HUES64 (cell line): ENCODE results near the gene SAMD4A.

Source experiments
- H3K27ac ChIP-seq: 2 replicates; pipeline ENCODE4 v1.7.0; 2013; ENCODE audit warnings: low read depth, low read length, inconsistent platforms
- H3K27me3 ChIP-seq: 2 replicates; pipeline ENCODE4 v1.6.1; 2013; ENCODE audit warnings: mild to moderate bottlenecking, low read length; ENCODE audit not compliant: insufficient read depth
- H3K36me3 ChIP-seq: 2 replicates; pipeline ENCODE4 v1.6.1; 2013; ENCODE audit warnings: mild to moderate bottlenecking, low read length; ENCODE audit not compliant: insufficient read depth
- H3K4me1 ChIP-seq: 2 replicates; pipeline ENCODE4 v1.6.1; 2013; ENCODE audit warnings: mild to moderate bottlenecking, low read length, moderate library complexity; ENCODE audit not compliant: insufficient read depth
- H3K4me3 ChIP-seq: 2 replicates; pipeline ENCODE4 v1.5.1; 2013; ENCODE audit warnings: mild to moderate bottlenecking, low read length, moderate library complexity
- H3K9ac ChIP-seq: 2 replicates; pipeline ENCODE4 v1.6.1; 2013; ENCODE audit warnings: mild to moderate bottlenecking, low read depth, low read length
- H3K9me3 ChIP-seq: 2 replicates; pipeline ENCODE4 v1.6.1; 2013; ENCODE audit warnings: low read depth, low read length; ENCODE audit not compliant: insufficient read depth
- WGBS: fragments of 150-250, 120-280 bp; methylation state at CpG from one replicate; pipeline ENCODE4 v1.1.7; 2013; ENCODE audit warnings: missing lambda C conversion rate; 5-methylcytosine and 5-hydroxymethylcytosine counted together

Gene SAMD4A

GRCh38 chr14:54673193-54674045 lies 106.5 kb downstream of the SAMD4A start:
- H3K36me3 ChIP-seq: no peaks in the 10 kb centered on the region
- H3K27me3 ChIP-seq: no peaks in the 10 kb centered on the region
- H3K9me3 ChIP-seq: no peaks in the 10 kb centered on the region
- no peak overlapping the region for H3K4me3 ChIP-seq
- H3K27ac ChIP-seq: peak overlapping the region; percentile 45; the same call in 1 of the 2 replicates
- peaks cover 70% of the 10 kb centered on the region for H3K4me1 ChIP-seq
- 61% methylated on average over 12 of the region's 13 CpGs for WGBS
- H3K9ac ChIP-seq: no peak overlapping the region

- H3K9ac ChIP-seq: no peak overlapping the region
- 52% methylated on average over 3 of the region's 3 CpGs for WGBS
- no peaks in the 10 kb centered on the region for H3K36me3 ChIP-seq
- peaks cover 72% of the 10 kb centered on the region for H3K4me1 ChIP-seq
- H3K4me3 ChIP-seq: no peak overlapping the region
- peak overlapping the region; percentile 45; the same call in 1 of the 2 replicates for H3K27ac ChIP-seq
- H3K9me3 ChIP-seq: no peaks in the 10 kb centered on the region
- H3K27me3 ChIP-seq: no peaks in the 10 kb centered on the region
Measured at GRCh38 chr14:54674046-54674741, 107.3 kb downstream of the SAMD4A start.

GRCh38 chr14:54675236-54676128 lies 108.6 kb downstream of the SAMD4A start:
- no peaks in the 10 kb centered on the region for H3K36me3 ChIP-seq
- peaks cover 64% of the 10 kb centered on the region for H3K4me1 ChIP-seq
- WGBS: 89% methylated on average over 9 of the region's 11 CpGs

GRCh38 chr14:54676812-54677708 lies 110.1 kb downstream of the SAMD4A start:
- Histone ChIP-seq H3K27ac (peak overlapping the region; percentile 85), H3K4me1 (peaks cover 58% of the 10 kb centered on the region), H3K36me3 (no peaks in the 10 kb centered on the region), H3K9ac (peak overlapping the region; percentile 62), H3K27me3 (no peaks in the 10 kb centered on the region), H3K4me3 (peak overlapping the region; percentile 11; the same call in 1 of the 2 replicates), H3K9me3 (no peaks in the 10 kb centered on the region)
- 48% methylated on average over 11 of the region's 11 CpGs for WGBS

More at GRCh38 chr14:54675236-54676128, 108.6 kb downstream of the SAMD4A start:
- Histone ChIP-seq H3K9ac (no peak overlapping the region), H3K9me3 (no peaks in the 10 kb centered on the region), H3K27me3 (no peaks in the 10 kb centered on the region), H3K4me3 (no peak overlapping the region), H3K27ac (peak overlapping the region; percentile 32; the same call in 1 of the 2 replicates)

- Histone ChIP-seq H3K4me3 (no peak overlapping the region), H3K4me1 (peaks cover 45% of the 10 kb centered on the region), H3K27ac (no peak overlapping the region), H3K9ac (no peak overlapping the region), H3K9me3 (no peaks in the 10 kb centered on the region), H3K27me3 (no peaks in the 10 kb centered on the region), H3K36me3 (no peaks in the 10 kb centered on the region)
- WGBS: 97% methylated on average over 3 of the region's 6 CpGs
Measured at GRCh38 chr14:54680651-54681050, 113.7 kb downstream of the SAMD4A start.

DNA sequence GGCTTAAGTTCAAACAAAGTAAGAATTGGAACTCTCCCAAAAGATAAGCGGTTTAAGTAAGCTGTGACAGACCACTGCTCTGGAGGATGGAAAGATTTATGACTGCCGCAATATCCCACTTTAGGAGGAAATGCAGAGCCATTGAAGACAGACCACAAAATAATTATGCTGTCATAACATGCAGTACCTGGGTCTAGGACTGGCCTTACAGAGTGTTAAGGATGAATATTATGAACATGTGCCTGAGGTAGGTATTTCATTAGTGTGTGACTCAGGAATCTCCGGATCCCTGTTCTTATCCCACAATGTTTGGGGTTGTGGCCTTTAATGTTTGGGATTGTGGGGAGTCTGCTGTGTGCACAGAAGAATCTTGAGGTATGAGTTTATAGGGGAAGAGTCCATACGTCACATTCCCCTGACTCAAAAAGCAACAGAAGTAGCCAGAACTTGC lies 114.9 kb downstream of the SAMD4A start:
- no peak overlapping the region for H3K27ac ChIP-seq
- 97% methylated on average over 4 of the region's 4 CpGs for WGBS

DNA sequence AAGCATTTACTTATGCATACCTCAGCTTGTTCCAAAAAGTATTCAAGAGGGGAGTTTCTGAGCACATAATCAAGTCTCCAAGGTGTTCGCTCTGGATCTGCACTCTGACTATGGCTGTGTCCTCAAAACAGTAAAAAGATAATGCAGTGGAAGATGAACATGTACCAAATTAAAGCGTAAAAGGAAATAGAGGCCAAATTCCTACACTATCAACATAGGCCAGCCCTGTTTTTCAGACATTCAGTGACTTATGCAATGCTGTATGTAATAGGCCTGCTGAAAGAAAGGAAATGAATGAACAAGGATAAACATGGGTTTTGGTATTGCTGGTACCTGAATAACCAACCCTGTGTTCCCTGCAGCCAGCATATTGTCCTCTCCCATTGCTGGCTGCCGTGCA lies 115.7 kb downstream of the SAMD4A start:
- H3K27ac ChIP-seq: no peak overlapping the region
- H3K4me1 ChIP-seq: peaks cover 34% of the 10 kb centered on the region
- H3K27me3 ChIP-seq: no peaks in the 10 kb centered on the region
- H3K9ac ChIP-seq: no peak overlapping the region
- WGBS: 95% methylated on average over 3 of the region's 3 CpGs
- no peak overlapping the region for H3K4me3 ChIP-seq
- H3K36me3 ChIP-seq: no peaks in the 10 kb centered on the region
- H3K9me3 ChIP-seq: no peaks in the 10 kb centered on the region

More for the DNA sequence above, 114.9 kb downstream of the SAMD4A start:
- Histone ChIP-seq H3K4me3 (no peak overlapping the region), H3K36me3 (no peaks in the 10 kb centered on the region), H3K4me1 (peaks cover 41% of the 10 kb centered on the region), H3K9me3 (no peaks in the 10 kb centered on the region), H3K27me3 (no peaks in the 10 kb centered on the region), H3K9ac (no peak overlapping the region)

GRCh38 chr14:54683882-54684794 lies 117.2 kb downstream of the SAMD4A start:
- peaks cover 24% of the 10 kb centered on the region for H3K4me1 ChIP-seq
- H3K9ac ChIP-seq: no peak overlapping the region
- H3K4me3 ChIP-seq: peak overlapping the region; percentile 21
- no peaks in the 10 kb centered on the region for H3K9me3 ChIP-seq
- H3K36me3 ChIP-seq: no peaks in the 10 kb centered on the region
- H3K27ac ChIP-seq: peak overlapping the region; percentile 73; the same call in 1 of the 2 replicates
- H3K27me3 ChIP-seq: no peaks in the 10 kb centered on the region
- WGBS: 16% methylated on average over 7 of the region's 8 CpGs

DNA sequence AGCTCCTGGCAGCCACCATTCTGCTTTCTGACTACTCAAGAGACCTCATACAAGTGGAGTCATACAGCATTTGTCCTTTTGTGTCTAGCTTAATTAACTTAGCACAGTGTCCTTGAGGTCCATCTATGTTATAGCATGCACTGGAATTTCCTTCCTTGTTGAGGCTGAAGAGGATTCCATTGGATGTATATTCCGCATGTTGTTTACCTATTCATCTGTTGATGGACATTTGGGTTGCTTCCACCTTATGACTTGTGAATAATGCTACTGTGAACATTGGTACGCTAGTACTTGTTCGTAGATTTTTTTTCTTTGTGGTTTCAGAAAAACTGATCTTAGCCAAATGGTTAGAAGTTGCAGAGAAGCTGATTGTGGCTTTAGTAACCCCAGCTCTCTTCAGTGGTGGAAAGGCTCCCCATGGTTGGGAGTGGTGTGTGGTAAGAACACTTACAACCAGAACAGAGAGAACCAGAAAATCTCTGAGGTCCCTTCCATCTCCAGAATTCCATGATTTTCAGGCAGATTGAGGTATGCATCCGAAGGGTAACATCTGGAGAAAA lies 118.4 kb downstream of the SAMD4A start:
- Histone ChIP-seq H3K9me3 (no peaks in the 10 kb centered on the region), H3K27ac (no peak overlapping the region; the same call in 1 of the 2 replicates), H3K9ac (no peak overlapping the region), H3K27me3 (no peaks in the 10 kb centered on the region), H3K4me3 (no peak overlapping the region), H3K36me3 (no peaks in the 10 kb centered on the region), H3K4me1 (peaks cover 24% of the 10 kb centered on the region)
- 95% methylated on average over 4 of the region's 4 CpGs for WGBS
